Measurements from ENCODE around the gene SMARCD1. TPM values are rescaled to one million over a fixed set of nuclear protein-coding genes. Genes with fewer than 3 reads are reported as not detected.

The SMARCD1 gene
- total RNA-seq, 2 experiments from 2014 or later, result 47.3 to 55.1 TPM

GRCh38 chr12:50061946-50062686, 23.0 kb upstream of the SMARCD1 start:
- H3K9me3 Mint-ChIP-seq, result no peaks in the 10 kb centered on the region
- H3K4me1 Mint-ChIP-seq (ENCODE audit: low read depth), result peaks cover 28% of the 10 kb centered on the region
- H3K27me3 Mint-ChIP-seq, result peaks cover under 1% of the 10 kb centered on the region
- H3K36me3 Mint-ChIP-seq (ENCODE audit: low read depth), result peaks cover 20% of the 10 kb centered on the region
- TF ChIP-seq CTCF (IDR thresholded peaks at IDR 0.05), result no peak
- ChIA-PET POLR2A (interaction anchor here (0.6 to 1.2 kb wide), 2 partner anchors 21 to 23 kb away, joined by 3 to 4 read pairs; no protein-coding TSS in a partner anchor), CTCF (interaction anchor here (0.9 to 22.9 kb wide), 5 partner anchors 8 to 117 kb away, joined by 3 to 299 read pairs (median 47); no protein-coding TSS in a partner anchor)
- intact Hi-C loops (cut with micrococcal nuclease), result no loop called here
- DNase-seq, result no peak
- H3K27ac Mint-ChIP-seq, result no peak overlapping the region
- no peak for ATAC-seq
- no peak overlapping the region for H3K4me3 Mint-ChIP-seq

GRCh38 chr12:50062728-50063460, 22.2 kb upstream of the SMARCD1 start:
- POLR2A ChIA-PET, result interaction anchor here (1.2 kb wide), 1 partner anchor 21 kb away, joined by 4 read pairs; no protein-coding TSS in a partner anchor
- CTCF ChIA-PET, result interaction anchor here (0.9 to 22.9 kb wide), 3 partner anchors 23 to 117 kb away, joined by 3 to 299 read pairs (median 47); no protein-coding TSS in a partner anchor
- no peaks in the 10 kb centered on the region for H3K9me3 Mint-ChIP-seq
- ATAC-seq (no peak), DNase-seq (no peak)
- H3K27me3 Mint-ChIP-seq, result no peaks in the 10 kb centered on the region
- intact Hi-C loops (cut with micrococcal nuclease), result no loop called here
- no peak overlapping the region for H3K4me3 Mint-ChIP-seq
- H3K36me3 Mint-ChIP-seq (ENCODE audit: low read depth), result peaks cover 20% of the 10 kb centered on the region
- TF ChIP-seq CTCF (IDR thresholded peaks at IDR 0.05), result no peak
- no peak overlapping the region for H3K27ac Mint-ChIP-seq
- H3K4me1 Mint-ChIP-seq (ENCODE audit: low read depth), result peaks cover 27% of the 10 kb centered on the region

GRCh38 chr12:50065726-50066310, 19.3 kb upstream of the SMARCD1 start:
- intact Hi-C loops (cut with micrococcal nuclease), result no loop called here
- ATAC-seq, result no peak
- DNase-seq, result no peak
- CTCF ChIA-PET, result interaction anchor here (0.8 to 22.9 kb wide), 9 partner anchors 9 to 188 kb away, joined by 3 to 299 read pairs (median 5); partner anchors contain the start of genes COX14 and SMARCD1
- peaks cover 12% of the 10 kb centered on the region for H3K36me3 Mint-ChIP-seq (ENCODE audit: low read depth)
- no peak for TF ChIP-seq CTCF (IDR thresholded peaks at IDR 0.05)
- no peaks in the 10 kb centered on the region for H3K9me3 Mint-ChIP-seq
- POLR2A ChIA-PET, result interaction anchor here (1.3 to 1.4 kb wide), 2 partner anchors 17 to 27 kb away, joined by 3 to 4 read pairs; no protein-coding TSS in a partner anchor
- H3K27me3 Mint-ChIP-seq, result no peaks in the 10 kb centered on the region
- H3K4me3 Mint-ChIP-seq, result no peak overlapping the region
- peaks cover 7% of the 10 kb centered on the region for H3K4me1 Mint-ChIP-seq (ENCODE audit: low read depth)
- H3K27ac Mint-ChIP-seq, result no peak overlapping the region

- Mint-ChIP-seq H3K27me3 (no peaks in the 10 kb centered on the region), H3K4me3 (no peak overlapping the region), H3K27ac (no peak overlapping the region), H3K9me3 (no peaks in the 10 kb centered on the region), H3K36me3 (ENCODE audit: low read depth) (peaks cover 7% of the 10 kb centered on the region), H3K4me1 (ENCODE audit: low read depth) (peaks cover 4% of the 10 kb centered on the region)
- TF ChIP-seq CTCF (IDR thresholded peaks at IDR 0.05), result no peak
- ATAC-seq, result no peak
- POLR2A ChIA-PET, result interaction anchor here (0.5 to 1.4 kb wide), 4 partner anchors 16 to 39 kb away, joined by 3 to 4 read pairs (median 3); no protein-coding TSS in a partner anchor
- CTCF ChIA-PET, result interaction anchor here (0.8 to 22.9 kb wide), 9 partner anchors 8 to 187 kb away, joined by 3 to 299 read pairs (median 5); partner anchors contain the start of genes COX14 and SMARCD1
- intact Hi-C loops (cut with micrococcal nuclease), result no loop called here
- DNase-seq, result no peak
These were observed 18.7 kb upstream of the SMARCD1 start for GRCh38 chr12:50066402-50066801.
